Uterine smooth muscle cell (primary cell): ENCODE measurements around the gene CAP1. TPM values are rescaled to one million over a fixed set of nuclear protein-coding genes. Genes with fewer than 3 reads are reported as not detected.

ENCODE experiments used
- total RNA-seq: library from RNA; depleted of rRNA; stranded (reverse); fragments of >200 nt; gene quantifications from 2 replicates; pipeline ENCODE4 v1.2.3, GENCODE V29; 2014

The CAP1 gene, protein sequence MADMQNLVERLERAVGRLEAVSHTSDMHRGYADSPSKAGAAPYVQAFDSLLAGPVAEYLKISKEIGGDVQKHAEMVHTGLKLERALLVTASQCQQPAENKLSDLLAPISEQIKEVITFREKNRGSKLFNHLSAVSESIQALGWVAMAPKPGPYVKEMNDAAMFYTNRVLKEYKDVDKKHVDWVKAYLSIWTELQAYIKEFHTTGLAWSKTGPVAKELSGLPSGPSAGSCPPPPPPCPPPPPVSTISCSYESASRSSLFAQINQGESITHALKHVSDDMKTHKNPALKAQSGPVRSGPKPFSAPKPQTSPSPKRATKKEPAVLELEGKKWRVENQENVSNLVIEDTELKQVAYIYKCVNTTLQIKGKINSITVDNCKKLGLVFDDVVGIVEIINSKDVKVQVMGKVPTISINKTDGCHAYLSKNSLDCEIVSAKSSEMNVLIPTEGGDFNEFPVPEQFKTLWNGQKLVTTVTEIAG
- total RNA-seq = 510 and 808 TPM in 2 replicates

DNA sequence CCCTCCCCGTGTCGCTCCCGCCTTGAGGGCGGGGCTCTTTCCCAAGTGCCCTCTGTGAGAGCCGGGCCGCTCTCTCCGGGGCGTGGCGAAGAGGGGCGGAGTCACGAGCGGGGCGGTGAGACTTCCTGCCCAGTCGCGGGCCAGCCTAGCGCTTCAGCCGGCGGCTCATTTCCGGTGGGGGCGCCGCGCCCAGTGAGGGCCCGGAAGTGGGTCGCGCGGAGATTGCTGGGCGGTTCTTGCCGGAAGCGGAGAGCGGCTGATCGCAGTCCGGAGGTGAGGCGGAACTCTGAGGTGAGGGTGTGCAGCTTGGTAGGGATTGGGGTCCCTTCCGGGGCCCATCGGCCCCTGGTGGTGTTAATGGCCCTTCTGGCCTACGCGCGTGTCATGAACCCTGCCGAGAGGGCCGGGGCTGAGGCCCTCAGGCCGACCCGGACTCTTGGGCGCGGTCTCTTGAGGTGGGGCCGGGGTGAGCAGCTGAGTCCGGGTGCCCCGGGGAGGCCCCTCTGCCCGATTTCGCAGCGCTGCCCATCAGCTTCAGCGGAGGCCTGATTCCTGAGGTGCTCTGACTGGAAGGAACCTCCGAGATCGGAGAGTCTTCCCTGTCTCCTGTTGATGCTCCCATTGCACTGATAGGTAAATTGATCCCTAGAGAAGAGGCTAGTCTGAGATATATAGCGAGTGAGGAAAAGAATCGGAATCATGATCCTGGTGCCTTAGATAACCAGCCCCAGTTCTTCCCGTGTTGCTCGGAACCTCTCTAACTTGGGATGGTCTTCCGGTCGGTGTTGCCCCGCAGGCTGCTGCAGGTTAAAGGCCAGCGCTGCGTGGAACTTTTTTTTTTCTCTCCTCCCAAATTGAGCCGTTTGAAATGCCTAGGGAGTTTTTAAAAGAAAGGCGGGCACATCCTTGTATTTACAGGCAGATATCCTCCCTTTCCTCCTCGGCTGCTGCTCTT lies at the start of gene CAP1:
Gene CAP1, plus strand, starts transcription at position 219 of the 955 bp plus-strand sequence. CDS start 18,618 bp downstream, outside the sequence.

DNA sequence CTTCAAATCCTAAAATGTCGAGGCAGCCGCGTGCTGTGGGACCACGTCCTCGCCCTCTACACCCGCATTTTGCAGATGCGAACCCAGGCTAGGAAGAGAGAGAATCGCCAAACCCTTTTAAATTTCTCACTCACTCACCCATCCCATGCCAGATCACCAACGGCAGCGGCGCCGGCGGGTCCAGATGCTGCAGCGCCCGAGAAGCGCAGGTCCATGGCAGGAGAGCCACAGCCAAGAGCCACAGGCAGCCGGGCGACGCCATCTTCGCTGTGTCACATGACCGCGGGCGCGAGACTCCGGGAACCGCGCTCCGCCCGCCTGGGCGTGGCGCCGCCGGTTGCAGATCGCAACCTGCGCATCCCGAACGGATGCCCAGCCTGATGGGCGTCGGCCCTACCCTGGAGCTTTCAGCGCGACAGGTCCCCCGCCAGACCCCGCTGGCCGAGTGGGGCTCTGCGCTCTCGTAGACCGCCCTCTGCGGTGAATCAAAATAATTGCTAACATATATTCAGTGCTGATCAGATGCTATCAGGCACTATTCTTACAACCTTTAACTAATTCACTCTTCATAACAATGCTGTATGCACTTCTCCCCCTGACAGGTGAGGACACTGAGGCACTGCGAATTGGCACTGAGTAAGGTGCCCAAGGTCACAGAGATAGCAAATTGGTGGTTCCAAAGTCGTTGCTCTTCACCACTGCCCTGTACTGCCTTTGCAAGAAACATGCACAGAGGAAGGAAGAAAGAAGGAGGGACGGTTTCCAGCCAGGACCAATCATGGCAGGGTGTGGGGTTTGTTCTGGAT lies 56.7 kb downstream of the CAP1 start, which contains the start of gene PPT1:
Gene PPT1, minus strand, starts transcription at position 276 of the 806 bp plus-strand sequence. Its CDS starts 14 bp downstream, at position 262.

Other genes starting within 250 kb of the CAP1 start
- 35.0 and 35.4 TPM in 2 replicates for gene TRIT1, start 157.2 kb upstream of the CAP1 start, total RNA-seq
- gene MYCL, start 138.8 kb upstream of the CAP1 start, total RNA-seq = 0.22 and 0.37 TPM in 2 replicates
- 4.9 and 5.9 TPM in 2 replicates for gene MFSD2A, start 85.6 kb upstream of the CAP1 start, total RNA-seq
- 54.2 and 56.2 TPM in 2 replicates for gene PPT1, start 56.5 kb downstream of the CAP1 start, total RNA-seq
- gene RLF, start 120.7 kb downstream of the CAP1 start, total RNA-seq = 28.5 and 29.7 TPM in 2 replicates
- not detected in 2 replicates for gene TMCO2, start 207.2 kb downstream of the CAP1 start, total RNA-seq
- gene ZMPSTE24, start 217.5 kb downstream of the CAP1 start, total RNA-seq = 83.4 and 93.2 TPM in 2 replicates